AML-193 (cell line): Measurements from ENCODE around the gene CELF2.

Source experiments
- DNase-seq, 2 experiments: peaks; one replicate each; lab custom pipeline; 2025; lab: John Stamatoyannopoulos, UW

Gene CELF2

DNA sequence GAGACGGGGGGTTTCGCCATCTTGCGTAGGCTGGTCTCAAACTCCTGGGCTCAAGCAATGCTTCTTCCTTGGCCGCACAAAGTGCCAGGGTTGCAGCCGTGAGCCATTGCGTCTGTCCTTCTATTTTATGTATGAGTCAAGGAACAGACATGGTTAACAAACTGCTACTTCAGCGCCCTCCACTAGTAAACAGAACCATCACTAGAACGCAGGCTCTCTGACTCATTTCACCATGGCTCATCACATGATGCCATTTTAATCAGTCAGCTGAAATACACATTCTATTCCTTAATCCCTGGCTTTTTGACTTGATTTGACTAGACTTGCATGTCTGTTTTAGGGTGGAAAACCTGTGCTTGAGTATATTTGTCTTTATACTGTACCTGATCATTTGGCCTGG is 41.3 kb downstream of the CELF2 start:
- DNase-seq = no peak

DNA sequence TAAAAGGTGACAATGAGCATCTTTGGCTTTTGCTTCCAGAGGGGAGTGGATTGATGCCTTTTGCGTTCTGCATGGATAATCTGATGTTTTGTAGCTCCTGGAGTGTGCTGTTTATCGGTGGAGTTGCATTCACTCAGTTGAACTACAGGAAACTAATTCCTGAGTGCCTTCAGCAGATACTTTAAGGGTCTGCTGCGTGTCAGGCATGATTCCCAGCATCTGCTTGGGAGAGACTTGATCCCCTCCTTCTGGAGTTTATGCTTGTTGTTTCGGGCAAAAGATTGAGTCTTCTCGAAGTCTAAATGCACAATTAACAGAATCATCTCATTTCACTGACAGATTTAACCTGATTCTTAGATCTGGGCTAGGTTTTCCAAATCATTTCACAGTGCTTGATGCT is 46.2 kb downstream of the CELF2 start:
- no peak for DNase-seq

GRCh38 chr10:11064832-11065231 is 47.2 kb downstream of the CELF2 start:
- no peak for DNase-seq

DNA sequence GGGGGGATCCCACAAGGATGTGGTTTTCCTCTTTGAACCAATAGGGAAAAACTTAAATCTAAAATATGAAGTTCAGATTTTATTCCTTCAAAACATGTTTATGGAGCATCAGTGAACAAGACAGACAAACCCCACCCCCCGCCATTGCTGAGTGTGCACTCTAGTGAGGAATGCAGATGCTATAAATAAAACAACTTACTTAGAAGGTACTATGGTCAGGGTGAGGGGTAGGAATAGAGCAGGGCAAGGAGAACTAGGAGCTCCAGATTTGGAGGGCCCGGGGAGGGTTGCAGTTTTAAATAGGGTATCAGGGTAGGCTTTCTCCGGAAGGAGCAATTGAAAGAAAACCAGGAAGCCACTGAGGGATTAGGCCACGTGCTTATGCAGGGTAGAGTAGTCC is 47.9 kb downstream of the CELF2 start:
- DNase-seq = no peak

GRCh38 chr10:11066520-11066919 is 48.8 kb downstream of the CELF2 start:
- no peak for DNase-seq

DNA sequence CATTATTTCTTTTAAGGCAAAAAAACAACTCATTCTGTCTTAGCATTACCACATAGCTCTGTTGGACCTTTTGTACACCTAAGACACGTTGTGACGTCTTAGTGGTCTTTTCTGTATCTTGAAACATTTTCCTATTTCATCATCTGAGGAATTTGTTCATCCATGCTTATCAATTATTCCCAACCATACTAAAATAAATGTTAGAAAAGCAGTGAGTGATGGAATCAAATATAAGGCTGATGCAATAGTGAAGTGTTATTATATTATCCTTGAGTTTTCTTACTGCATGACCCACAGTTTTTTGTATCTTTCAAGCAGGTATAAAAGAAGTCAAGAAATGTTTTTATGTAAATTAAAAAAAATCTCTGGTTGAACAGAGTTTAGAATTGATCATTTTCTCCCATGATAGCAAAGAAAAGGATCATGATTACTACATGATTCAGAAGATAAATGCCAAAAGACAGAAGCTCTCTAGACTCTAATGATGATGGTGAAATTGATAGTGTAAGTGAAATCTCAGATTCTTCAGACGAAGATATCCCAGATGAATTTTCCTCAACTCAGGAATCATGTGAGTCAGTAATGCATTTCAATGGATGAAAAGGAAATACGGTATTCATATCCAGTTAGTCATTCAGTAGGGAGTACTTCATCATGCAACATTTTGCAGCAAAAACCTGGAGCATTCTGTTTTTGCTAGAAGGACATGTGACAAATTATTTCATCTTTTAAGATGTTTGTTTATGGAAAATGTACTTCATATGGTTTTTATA is 51.4 kb downstream of the CELF2 start:
- DNase-seq = no peak

DNA sequence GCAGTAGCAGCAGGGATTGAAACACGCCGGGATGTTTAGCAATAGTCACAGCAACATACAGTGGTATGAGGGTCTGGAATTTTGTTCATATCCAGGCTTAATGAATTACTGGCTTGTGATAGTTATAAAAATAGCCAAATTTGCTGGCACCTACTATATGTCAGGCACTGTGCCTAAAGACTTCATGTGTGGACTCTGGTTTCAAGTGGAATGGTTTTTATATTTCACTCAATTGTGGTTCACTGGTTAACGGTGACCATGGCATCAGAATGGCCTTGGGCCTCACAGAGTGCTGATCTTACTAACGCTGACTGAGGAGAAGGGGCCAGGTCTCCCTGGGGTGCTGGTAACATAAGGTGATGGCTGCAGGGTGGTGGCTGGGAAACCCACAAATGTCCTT is 55.7 kb downstream of the CELF2 start:
- no peak for DNase-seq

- no peak for DNase-seq
Measured at GRCh38 chr10:11074536-11075267, 57.0 kb downstream of the CELF2 start.

DNA sequence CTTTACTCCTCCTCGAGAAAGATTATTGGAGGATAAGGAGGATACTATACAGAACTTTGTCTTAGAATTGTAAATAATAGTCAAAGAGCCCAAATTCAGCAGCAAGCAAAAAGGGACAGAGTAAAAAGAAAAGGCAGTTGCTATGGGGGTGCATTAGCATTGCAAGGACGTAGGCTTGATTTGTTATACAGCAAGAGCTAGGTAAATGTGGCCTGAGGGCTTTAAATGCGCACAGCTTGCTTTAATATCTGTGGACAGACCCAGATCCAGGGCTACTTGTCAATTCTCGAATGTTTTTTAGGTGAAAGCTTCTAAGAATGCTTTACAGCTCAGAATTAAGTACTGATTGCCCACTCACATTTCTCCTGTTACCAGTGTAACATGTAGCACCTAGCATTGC is 58.5 kb downstream of the CELF2 start:
- no peak for DNase-seq

DNA sequence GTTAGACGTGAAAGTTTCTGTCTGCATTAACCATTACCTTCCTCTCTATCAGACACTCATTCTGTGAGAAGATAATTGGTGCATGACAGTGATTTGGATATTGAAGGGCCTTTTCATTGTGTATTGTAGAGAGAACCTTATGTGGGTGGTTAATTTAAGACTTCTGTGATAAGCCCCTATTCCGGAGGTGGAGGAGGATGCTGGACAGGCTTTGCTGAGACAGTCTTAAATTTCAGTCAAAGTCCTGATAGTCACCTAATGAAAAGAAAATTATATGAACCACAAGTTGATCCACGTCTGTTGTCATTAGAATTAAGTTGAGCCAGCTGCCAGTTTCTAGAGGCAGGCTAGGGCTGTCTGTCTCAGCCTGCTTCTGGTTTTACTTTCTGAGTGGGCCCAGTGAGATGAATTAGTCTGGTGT is 62.9 kb downstream of the CELF2 start:
- DNase-seq = no peak

DNA sequence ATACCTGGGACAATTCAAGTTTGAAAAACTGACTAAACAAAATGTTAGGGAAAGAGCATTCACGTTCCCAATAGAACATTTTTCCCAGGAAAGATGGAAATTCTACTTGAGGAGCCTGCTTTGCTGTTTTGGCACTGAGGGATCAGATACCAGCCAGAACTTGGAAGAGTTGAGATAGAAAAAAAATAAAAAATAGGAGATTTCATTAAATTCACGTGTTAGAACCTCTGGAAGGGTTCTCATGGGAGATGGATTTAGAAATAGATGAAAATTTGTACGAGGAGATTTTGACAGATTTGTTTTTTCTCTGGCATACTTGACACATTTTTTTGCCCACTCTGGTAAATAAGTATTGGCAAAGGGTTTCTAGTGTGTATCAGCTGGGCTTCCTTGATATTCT is 63.7 kb downstream of the CELF2 start:
- DNase-seq = no peak

DNA sequence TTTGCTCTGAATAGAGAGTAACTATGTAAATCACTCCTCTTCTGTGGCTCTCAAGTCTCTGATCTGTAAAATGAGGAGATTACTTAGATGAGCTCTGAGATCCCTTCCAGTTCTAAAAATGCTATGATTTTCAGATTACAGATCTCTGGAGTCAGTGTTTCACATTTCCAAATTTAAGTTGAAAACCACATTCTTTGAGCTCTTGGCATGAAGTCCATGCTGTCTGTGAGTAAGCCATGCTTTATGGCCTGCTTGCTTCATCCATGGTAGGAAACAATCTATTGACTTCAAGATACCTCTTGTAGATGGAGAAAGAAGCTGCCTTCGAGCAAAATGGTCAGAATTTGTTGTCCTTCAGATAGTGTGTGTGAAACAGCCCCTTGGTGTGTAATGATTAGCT is 64.9 kb downstream of the CELF2 start:
- no peak for DNase-seq

GRCh38 chr10:11083051-11083450 is 65.4 kb downstream of the CELF2 start:
- DNase-seq = no peak

DNA sequence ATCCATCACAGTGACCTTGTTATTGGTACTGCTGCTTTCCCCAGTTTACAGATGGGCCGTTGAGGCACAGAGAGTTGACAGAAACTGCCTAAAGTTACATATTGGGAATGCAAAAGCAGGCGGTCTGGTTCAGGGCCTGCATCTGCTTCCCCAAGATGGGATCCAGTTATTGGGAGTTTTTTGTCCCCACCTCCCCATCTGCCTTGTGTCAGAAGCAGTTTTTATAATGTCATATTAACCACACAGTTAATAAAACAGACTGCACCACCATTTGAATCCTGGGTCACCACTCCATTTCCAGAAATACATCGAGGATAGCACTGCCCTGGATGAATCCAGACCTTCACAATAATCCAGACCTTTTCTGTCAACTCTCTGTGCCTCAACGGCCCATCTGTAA is 67.9 kb downstream of the CELF2 start:
- DNase-seq = no peak

- DNase-seq = no peak
Measured at GRCh38 chr10:11086177-11086840, 68.6 kb downstream of the CELF2 start.

DNA sequence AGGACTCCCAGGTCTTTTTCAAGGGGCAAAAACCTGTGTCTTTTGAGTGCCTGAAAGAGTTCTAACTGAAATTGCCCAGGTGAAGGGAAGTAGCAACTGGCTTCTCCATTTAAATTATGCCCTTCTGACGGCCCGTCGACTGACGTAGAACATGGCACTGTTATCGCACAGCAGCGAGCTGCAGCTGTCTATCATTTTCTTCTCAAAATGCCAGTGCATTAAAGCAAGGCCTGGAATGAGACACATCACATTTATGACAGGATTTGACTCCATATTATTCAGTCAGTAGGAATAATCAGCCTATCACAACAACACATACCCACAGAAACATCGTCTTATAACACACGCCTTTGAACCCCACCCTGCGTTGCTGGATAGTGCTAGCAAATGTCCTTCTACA is 69.7 kb downstream of the CELF2 start:
- DNase-seq = no peak

- no peak for DNase-seq
Measured at GRCh38 chr10:11088709-11089108, 71.0 kb downstream of the CELF2 start.

DNA sequence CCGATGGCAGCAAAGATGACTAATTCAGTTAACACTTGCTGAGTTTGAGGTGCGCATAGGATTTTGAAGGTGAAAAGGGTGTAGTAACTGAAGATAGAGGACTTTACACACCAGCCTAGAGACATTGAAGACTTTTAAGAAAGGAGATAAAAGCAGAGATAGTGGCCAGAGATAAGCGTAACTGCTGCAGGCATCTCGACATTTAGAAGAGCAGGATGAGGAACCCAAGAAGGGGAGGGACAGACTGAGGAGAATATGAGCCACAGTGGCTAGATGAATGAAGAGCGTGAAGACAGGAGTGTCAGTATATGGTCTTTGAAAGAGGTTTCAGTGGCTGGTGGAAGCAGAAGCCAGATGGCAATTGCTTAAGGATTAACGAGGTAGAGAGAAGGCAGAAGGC is 71.6 kb downstream of the CELF2 start:
- DNase-seq = no peak

DNA sequence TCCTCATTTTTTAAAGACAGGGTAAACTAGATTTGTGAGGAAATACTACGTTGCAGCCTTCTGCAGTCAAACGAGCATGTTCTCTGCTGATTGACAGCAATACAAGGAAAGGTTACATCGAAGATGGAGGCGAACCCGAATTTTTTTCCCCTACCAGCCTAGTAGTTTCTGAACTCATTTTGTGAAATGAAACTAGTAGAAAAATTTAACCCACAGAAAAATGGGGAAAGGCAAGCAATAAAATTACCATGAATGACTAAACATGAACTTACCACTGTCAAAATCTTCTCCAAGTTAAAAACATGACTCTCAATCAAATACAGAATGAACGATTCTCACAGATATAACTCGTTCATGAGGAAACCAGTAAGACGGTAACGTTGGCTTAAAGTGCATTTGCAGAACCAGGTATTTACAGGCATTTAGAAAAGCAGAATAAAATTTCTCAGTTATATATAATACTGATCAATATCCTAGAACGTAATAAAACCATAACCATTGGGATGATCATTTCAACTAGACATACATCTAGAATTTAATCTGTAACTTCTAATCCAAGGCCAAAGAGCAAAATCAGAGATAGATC is 73.9 kb downstream of the CELF2 start:
- DNase-seq = no peak

- no peak for DNase-seq
Measured at GRCh38 chr10:11093771-11094736, 76.4 kb downstream of the CELF2 start.

GRCh38 chr10:11095374-11095801 is 77.7 kb downstream of the CELF2 start:
- DNase-seq = no peak

DNA sequence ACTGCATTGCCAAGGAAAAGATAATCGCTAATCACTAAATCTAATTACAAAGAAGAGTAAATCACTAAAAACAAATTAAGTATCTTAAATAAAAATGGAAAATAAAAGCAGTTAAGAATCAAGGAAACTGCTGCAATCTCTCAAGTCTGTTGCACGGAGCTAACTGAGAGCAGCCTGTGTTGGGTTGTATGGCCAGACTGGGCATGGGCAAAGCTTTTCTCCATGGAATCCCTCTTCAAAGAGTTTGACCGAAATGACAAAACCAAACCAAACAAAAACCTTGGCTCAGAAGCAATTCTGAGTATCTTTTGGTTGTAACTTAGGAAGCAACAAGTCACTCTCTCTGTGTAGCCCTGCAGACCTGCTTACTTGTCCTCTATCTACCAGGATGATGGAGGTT is 78.8 kb downstream of the CELF2 start:
- no peak for DNase-seq
